Spleen (tissue), 11 donors: ENCODE measurements around the gene PCDHGB7. TPM values are rescaled to one million over a fixed set of nuclear protein-coding genes. Genes with fewer than 3 reads are reported as not detected.
"Not testable (repeated sequence)": the region's sequence is repeated elsewhere in the genome, so short reads cannot be mapped to it uniquely, and the experiment has no call there.

Source experiments
- DNase-seq: peaks from one replicate; pipeline ENCODE4 v3.0.0-alpha.2; 2020
- H3K27ac ChIP-seq, 8 donors: fragments of 200-600 bp; sonication (generic) in 7 of 8; 1 replicate in 4 of 8; 2 replicates in 4 of 8; pipeline versions ENCODE4 v1.5.0 to v1.8.0; 2016 to 2021; ENCODE audit warnings: inconsistent platforms in 4 of 8, mild to moderate bottlenecking in 4 of 8, moderate library complexity in 1 of 8
- H3K27me3 ChIP-seq, 7 donors: fragments of 200-600 bp; sonication (generic) in 6 of 7; replicated peaks in 1 of 7; 1 replicate in 4 of 7; 2 replicates in 3 of 7; pipeline versions ENCODE4 v1.5.0 to v1.8.0; 2016 to 2021; ENCODE audit warnings: inconsistent platforms in 3 of 7, mild to moderate bottlenecking in 1 of 7
- H3K36me3 ChIP-seq, 6 donors: fragments of 200-600 bp; sonication (generic) in 5 of 6; 1 replicate in 4 of 6; 2 replicates in 2 of 6; pipeline versions ENCODE4 v1.5.0 to v1.8.0; 2016 to 2021; ENCODE audit warnings: inconsistent platforms in 2 of 6
- H3K4me1 ChIP-seq, 6 donors: fragments of 200-600 bp; sonication (generic) in 5 of 6; 1 replicate in 3 of 6; 2 replicates in 3 of 6; pipeline versions ENCODE4 v1.5.0 to v1.8.0; 2016 to 2021; ENCODE audit warnings: inconsistent platforms in 3 of 6
- H3K4me3 ChIP-seq, 8 donors: fragments of 200-600 bp; sonication (generic) in 7 of 8; 1 replicate in 4 of 8; 2 replicates in 4 of 8; pipeline versions ENCODE4 v1.5.0 to v1.8.0; 2016 to 2021; ENCODE audit warnings: inconsistent platforms in 4 of 8, mild to moderate bottlenecking in 4 of 8, moderate library complexity in 2 of 8
- H3K9me3 ChIP-seq, 8 donors: fragments of 200-600 bp; sonication (generic) in 7 of 8; 1 replicate in 4 of 8; 2 replicates in 4 of 8; pipeline versions ENCODE4 v1.5.0 to v1.8.0; 2016 to 2021; ENCODE audit warnings: inconsistent platforms in 4 of 8
- CTCF ChIP-seq, 11 experiments: fragments of 200-600 bp in 7 of 11; fragments of 450-650 bp in 4 of 11; sonication (generic) in 4 of 11; IDR thresholded peaks in 8 of 11; conservative IDR thresholded peaks in 3 of 11; 1 replicate in 7 of 11; 2 replicates in 4 of 11; pipeline versions ENCODE4 v1.4.0 to v1.8.0; 2016 to 2021; ENCODE audit warnings: antibody characterized with exemption in 11 of 11, inconsistent platforms in 4 of 11, mild to moderate bottlenecking in 1 of 11
- POLR2A ChIP-seq, 3 donors: fragments of 450-650 bp; IDR thresholded peaks; one replicate each; pipeline ENCODE4 v1.5.1; 2017; ENCODE audit warnings: antibody characterized with exemption in 3 of 3, mild to moderate bottlenecking in 1 of 3
- POLR2AphosphoS5 ChIP-seq, 3 donors: sonication (generic); formaldehyde crosslinking; IDR thresholded peaks; one replicate each; pipeline ENCODE4 v1.5.1; 2017; ENCODE audit warnings: antibody characterized with exemption in 3 of 3
- WGBS, 5 donors: extraction: QIAGEN DNeasy Blood & Tissue Kit in 3 of 5; methylation state at CpG; one replicate each; pipeline versions ENCODE4 v1.1.5 to v1.1.7; 2013 to 2018; 5-methylcytosine and 5-hydroxymethylcytosine counted together
- intact Hi-C: fragments of 100-400 bp; cut with DNase I; formaldehyde crosslinking; loops from one replicate; pipeline ENCODE4 v1.15.0; 2023; ENCODE audit warnings: low total_unique reads
- polyA plus RNA-seq, 3 donors: library from polyadenylated mRNA; stranded (reverse); fragments of 200-250 nt; gene quantifications; one replicate each; pipeline ENCODE4 v1.2.1, GENCODE V29; 2013
- total RNA-seq, 7 donors: library from RNA; depleted of rRNA in 3 of 7; stranded (reverse); fragments of >200 nt in 3 of 7; fragmentation: NEBNext Ultra II Directional in 4 of 7; extraction: Animal tissue kit (Norgen Biotek cat#: 25700) in 4 of 7; gene quantifications; one replicate each; pipeline versions ENCODE4 v1.1.0 to v1.2.1, GENCODE V29; 2016 to 2021
- donor health status: healthy with polysubstance abuse.
- donor health status: DM: no; HTN: no; CAD: no; lungs with moderate emphysema.
- donor health status: DM: no; HTN: no; CAD: no.
- donor health status: Bipolar disorder and iron deficiency.
- donor health status: healthy.
- donor health status: DM: no; HTN: no; CAD: no.
- donor health status: DM: yes; HTN: yes; CAD: no.

The PCDHGB7 gene
- total and polyA plus RNA-seq, 10 donors: 0.14 to 11.9 (median 6.9) TPM

- Histone ChIP-seq H3K27me3 (peaks cover 0 to 96% (median 12%) of the 10 kb centered on the region in 7 donors), H3K9me3 (peaks cover 0 to 96% (median 86%) of the 10 kb centered on the region in 8 donors), H3K36me3 (peaks cover 0 to 10% (median 0%) of the 10 kb centered on the region in 6 donors), H3K4me3 (no peak overlapping the region), H3K27ac (no peak overlapping the region), H3K4me1 (no peaks in the 10 kb centered on the region)
- no peak for DNase-seq
- no peak for TF ChIP-seq POLR2AphosphoS5 (IDR thresholded peaks at IDR 0.05)
- no peak for TF ChIP-seq CTCF (IDR thresholded peaks at IDR 0.05 in 8 of 11, conservative IDR thresholded peaks at IDR 0.05 in 3 of 11)
- no peak for TF ChIP-seq POLR2A (IDR thresholded peaks at IDR 0.05)
- 34 to 50% (median 42%) methylated on average over 20 to 21 of the region's 21 CpGs for WGBS, 5 donors
- intact Hi-C loops: no loop called here
Observed at GRCh38 chr5:141393267-141393666, 24.2 kb upstream of the PCDHGB7 start.

GRCh38 chr5:141394401-141395187 is 22.9 kb upstream of the PCDHGB7 start:
- H3K36me3 ChIP-seq, H3K4me1 ChIP-seq, H3K4me3 ChIP-seq, intact Hi-C loops, H3K27ac ChIP-seq, DNase-seq: not testable (repeated sequence)
- WGBS, 5 donors: 38 to 45% (median 41%) methylated on average over 15 to 46 of the region's 53 CpGs
- Histone ChIP-seq H3K27me3 (peaks cover 0 to 96% (median 15%) of the 10 kb centered on the region in 7 donors), H3K9me3 (peaks cover 4 to 96% (median 85%) of the 10 kb centered on the region in 8 donors)

GRCh38 chr5:141397756-141398551 is 19.5 kb upstream of the PCDHGB7 start, which contains the start of gene PCDHGB5:
Gene PCDHGB5 (plus strand): TSS chr5:141397947. CDS start chr5:141398128, 181 bp downstream.
- DNase-seq, intact Hi-C loops: not testable (repeated sequence)
- peaks cover 7 to 96% (median 81%) of the 10 kb centered on the region in 8 donors for H3K9me3 ChIP-seq

GRCh38 chr5:141398608-141399007 is 18.9 kb upstream of the PCDHGB7 start:
- DNase-seq: no peak
- peaks cover 0 to 7% (median 0%) of the 10 kb centered on the region in 6 donors for H3K36me3 ChIP-seq
- intact Hi-C loops: no loop called here
- peak overlapping the region in 1 of 8 donors; percentile 24 for H3K4me3 ChIP-seq
- peaks cover 7 to 96% (median 81%) of the 10 kb centered on the region in 8 donors for H3K9me3 ChIP-seq
- 24 to 39% (median 29%) methylated on average over 15 of the region's 15 CpGs for WGBS, 5 donors
- TF ChIP-seq POLR2A (IDR thresholded peaks at IDR 0.05): no peak
- TF ChIP-seq CTCF (IDR thresholded peaks at IDR 0.05 in 8 of 11, conservative IDR thresholded peaks at IDR 0.05 in 3 of 11): no peak
- no peak for TF ChIP-seq POLR2AphosphoS5 (IDR thresholded peaks at IDR 0.05)
- H3K4me1 ChIP-seq: no peaks in the 10 kb centered on the region
- peaks cover 0 to 93% (median 25%) of the 10 kb centered on the region in 7 donors for H3K27me3 ChIP-seq
- H3K27ac ChIP-seq: no peak overlapping the region

More at GRCh38 chr5:141397756-141398551, 19.5 kb upstream of the PCDHGB7 start, which contains the start of gene PCDHGB5:
- WGBS, 5 donors: 7 to 16% (median 11%) methylated on average over 20 to 25 of the region's 43 CpGs
- peak in 7 of 11 experiments; percentile 19 to 51 (median 45) for TF ChIP-seq CTCF (IDR thresholded peaks at IDR 0.05 in 8 of 11, conservative IDR thresholded peaks at IDR 0.05 in 3 of 11)
- not testable (repeated sequence) for H3K27ac ChIP-seq, H3K4me1 ChIP-seq
- H3K27me3 ChIP-seq: peaks cover 0 to 93% (median 22%) of the 10 kb centered on the region in 7 donors
- peak within 1 kb of the TSS in 6 of 8 donors; percentile 9 to 62 (median 20) for H3K4me3 ChIP-seq
- H3K36me3 ChIP-seq: peaks cover 0 to 11% (median 0%) of the 10 kb centered on the region in 6 donors
